Liver (tissue), 9 donors: ENCODE measurements around the gene KIF3B. TPM values are rescaled to one million over a fixed set of nuclear protein-coding genes. Genes with fewer than 3 reads are reported as not detected.
"Not testable (repeated sequence)": the region's sequence is repeated elsewhere in the genome, so short reads cannot be mapped to it uniquely, and the experiment has no call there.

Source experiments
- DNase-seq: peaks from one replicate; pipeline ENCODE4 v3.0.0-alpha.2; 2017; ENCODE audit warnings: low spot score
- H3K27ac ChIP-seq, 2 donors: one replicate each; pipeline ENCODE4 v1.7.0; 2013; ENCODE audit warnings: inconsistent platforms in 2 of 2, low read length in 2 of 2, control low read depth in 1 of 2, low read depth in 1 of 2, mild to moderate bottlenecking in 1 of 2
- H3K27me3 ChIP-seq, 4 donors: one replicate each; pipeline versions ENCODE4 v1.6.1 to v1.7.0; 2013; ENCODE audit warnings: low read length in 3 of 4, inconsistent platforms in 1 of 4, mild to moderate bottlenecking in 1 of 4, moderate library complexity in 1 of 4; ENCODE audit not compliant: control insufficient read depth in 4 of 4, insufficient read depth in 4 of 4
- H3K36me3 ChIP-seq, 4 donors: one replicate each; pipeline versions ENCODE4 v1.6.1 to v1.7.0; 2013; ENCODE audit warnings: low read length in 3 of 4, mild to moderate bottlenecking in 3 of 4, low read depth in 1 of 4, moderate library complexity in 1 of 4; ENCODE audit not compliant: control insufficient read depth in 4 of 4, insufficient read depth in 3 of 4
- H3K4me1 ChIP-seq, 4 donors: one replicate each; pipeline versions ENCODE4 v1.6.1 to v1.7.0; 2013; ENCODE audit warnings: low read length in 3 of 4, mild to moderate bottlenecking in 3 of 4, moderate library complexity in 1 of 4; ENCODE audit not compliant: control insufficient read depth in 4 of 4, insufficient read depth in 4 of 4
- H3K4me3 ChIP-seq, 3 donors: one replicate each; pipeline versions ENCODE4 v1.6.1 to v1.7.0; 2013; ENCODE audit warnings: low read length in 3 of 3, control low read depth in 1 of 3, low read depth in 1 of 3, mild to moderate bottlenecking in 1 of 3
- H3K9ac ChIP-seq, 2 donors: one replicate each; pipeline ENCODE4 v1.7.0; 2013; ENCODE audit warnings: low read length in 2 of 2, mild to moderate bottlenecking in 2 of 2, moderate library complexity in 2 of 2, control low read depth in 1 of 2, low read depth in 1 of 2
- H3K9me3 ChIP-seq, 4 donors: one replicate each; pipeline versions ENCODE4 v1.6.1 to v1.7.0; 2013; ENCODE audit warnings: low read length in 3 of 4; ENCODE audit not compliant: control insufficient read depth in 4 of 4
- ATF3 ChIP-seq: IDR thresholded peaks from 2 replicates; pipeline ENCODE4 v1.6.1; 2016; ENCODE audit warnings: antibody characterized with exemption
- EGR1 ChIP-seq, 2 donors: IDR thresholded peaks; 2 replicates each; pipeline ENCODE4 v1.6.1; 2016 to 2018; ENCODE audit warnings: antibody characterized with exemption in 2 of 2, low read depth in 2 of 2
- FOXA2 ChIP-seq: IDR thresholded peaks from 2 replicates; pipeline ENCODE4 v1.6.1; 2016; ENCODE audit warnings: antibody characterized with exemption
- HNF4A ChIP-seq, 2 donors: conservative IDR thresholded peaks; 2 replicates each; pipeline ENCODE4 v1.6.1; 2016; ENCODE audit warnings: antibody characterized with exemption in 2 of 2, mild to moderate bottlenecking in 2 of 2
- HNF4G ChIP-seq: IDR thresholded peaks from 2 replicates; pipeline ENCODE4 v1.6.1; 2016; ENCODE audit warnings: antibody characterized with exemption
- JUND ChIP-seq, 2 donors: IDR thresholded peaks; 2 replicates each; pipeline ENCODE4 v1.6.1; 2016; ENCODE audit warnings: antibody characterized with exemption in 2 of 2
- MAX ChIP-seq: IDR thresholded peaks from 2 replicates; pipeline ENCODE4 v1.6.1; 2016; ENCODE audit warnings: antibody characterized with exemption
- NR2F2 ChIP-seq: IDR thresholded peaks from 2 replicates; pipeline ENCODE4 v1.6.1; 2016; ENCODE audit warnings: antibody characterized with exemption
- REST ChIP-seq: IDR thresholded peaks from 2 replicates; pipeline ENCODE4 v1.6.1; 2016; ENCODE audit warnings: antibody characterized with exemption, mild to moderate bottlenecking
- TAF1 ChIP-seq: conservative IDR thresholded peaks from 2 replicates; pipeline ENCODE4 v1.6.1; 2016; ENCODE audit warnings: antibody characterized with exemption, mild to moderate bottlenecking
- YY1 ChIP-seq: IDR thresholded peaks from 2 replicates; pipeline ENCODE4 v1.6.1; 2016; ENCODE audit warnings: antibody characterized with exemption, mild to moderate bottlenecking
- ZBTB33 ChIP-seq: IDR thresholded peaks from 2 replicates; pipeline ENCODE4 v1.6.1; 2016; ENCODE audit warnings: antibody characterized with exemption
- WGBS: extraction: QIAGEN DNeasy Blood & Tissue Kit; methylation state at CpG from one replicate; pipeline ENCODE4 v1.1.7; 2013; 5-methylcytosine and 5-hydroxymethylcytosine counted together
- polyA plus RNA-seq, 2 donors: library from polyadenylated mRNA; stranded (reverse) in 1 of 2; unstranded in 1 of 2; fragments of 200-250 nt in 1 of 2; fragments of >200 nt in 1 of 2; fragmentation: Nextera tagmentation in 1 of 2; extraction: Ambion mirVana in 1 of 2; gene quantifications; one replicate each; pipeline versions ENCODE4 v1.2.1 to v1.2.3, GENCODE V29; 2013 to 2015
- total RNA-seq, 2 donors: library from RNA; depleted of rRNA; stranded (reverse); fragments of >200 nt; gene quantifications; one replicate each; pipeline ENCODE4 v1.2.3, GENCODE V29; 2014
- donor health status: healthy.
- donor health status: healthy.
- donor health status: healthy.
- donor health status: healthy.
- donor health status: healthy.

Gene KIF3B
- total and polyA plus RNA-seq, 4 donors = 8.3 to 24.2 (median 12.9) TPM

GRCh38 chr20:32378461-32378860 is 101.0 kb downstream of the KIF3B start:
- no peak overlapping the region for H3K4me3 ChIP-seq
- DNase-seq = no peak
- TF ChIP-seq NR2F2 (no peak), YY1 (no peak), REST (no peak), FOXA2 (no peak), ATF3 (no peak)
- no peaks in the 10 kb centered on the region for H3K4me1 ChIP-seq
- peaks cover 5 to 10% (median 7%) of the 10 kb centered on the region in 4 donors for H3K36me3 ChIP-seq
- no peaks in the 10 kb centered on the region for H3K9me3 ChIP-seq
- H3K27ac ChIP-seq = no peak overlapping the region
- 81% methylated on average over 2 of the region's 2 CpGs for WGBS
- no peaks in the 10 kb centered on the region for H3K27me3 ChIP-seq
- H3K9ac ChIP-seq = no peak overlapping the region

GRCh38 chr20:32380037-32380436 is 102.6 kb downstream of the KIF3B start:
- H3K9ac ChIP-seq, H3K9me3 ChIP-seq, H3K36me3 ChIP-seq, DNase-seq, H3K4me3 ChIP-seq, H3K4me1 ChIP-seq, H3K27me3 ChIP-seq, H3K27ac ChIP-seq: not testable (repeated sequence)
- 97% methylated on average over 9 of the region's 9 CpGs for whole genome bisulfite sequencing

GRCh38 chr20:32380745-32381144 is 103.3 kb downstream of the KIF3B start:
- Histone ChIP-seq H3K4me1 (peaks cover 0 to 4% (median 2%) of the 10 kb centered on the region in 4 donors), H3K27me3 (no peaks in the 10 kb centered on the region), H3K9ac (no peak overlapping the region), H3K9me3 (no peaks in the 10 kb centered on the region), H3K27ac (no peak overlapping the region), H3K4me3 (no peak overlapping the region), H3K36me3 (peaks cover 0 to 6% (median 3%) of the 10 kb centered on the region in 4 donors)
- DNase-seq = no peak
- TF ChIP-seq EGR1 (IDR thresholded peaks at IDR 0.05; ENCODE audit: low read depth in 2 of 2) (no peak), JUND (IDR thresholded peaks at IDR 0.05) (no peak), HNF4A (conservative IDR thresholded peaks at IDR 0.05) (no peak)
- WGBS = 94% methylated on average over 3 of the region's 3 CpGs

GRCh38 chr20:32382102-32382950 is 104.9 kb downstream of the KIF3B start:
- Histone ChIP-seq H3K27ac (no peak overlapping the region), H3K36me3 (peaks cover 0 to 6% (median 2%) of the 10 kb centered on the region in 4 donors), H3K9ac (no peak overlapping the region), H3K4me1 (peaks cover 0 to 4% (median 2%) of the 10 kb centered on the region in 4 donors), H3K27me3 (no peaks in the 10 kb centered on the region), H3K4me3 (no peak overlapping the region), H3K9me3 (no peaks in the 10 kb centered on the region)
- 85% methylated on average over 11 of the region's 11 CpGs for WGBS
- no peak for DNase-seq
- TF ChIP-seq HNF4G (no peak), MAX (no peak), FOXA2 (no peak), ZBTB33 (no peak), TAF1 (no peak)

GRCh38 chr20:32383441-32383840 is 106.0 kb downstream of the KIF3B start:
- 95% methylated on average over 9 of the region's 9 CpGs for WGBS
- DNase-seq, H3K36me3 ChIP-seq, H3K9me3 ChIP-seq, H3K9ac ChIP-seq, H3K4me1 ChIP-seq, H3K27ac ChIP-seq, H3K4me3 ChIP-seq, H3K27me3 ChIP-seq: not testable (repeated sequence)
